Amniotic stem cell (primary cell): ENCODE results near the gene TRMT61B.

Experiments used
- DNase-seq: peaks from one replicate; lab custom pipeline; 2025; lab: John Stamatoyannopoulos, UW

The TRMT61B gene

DNA sequence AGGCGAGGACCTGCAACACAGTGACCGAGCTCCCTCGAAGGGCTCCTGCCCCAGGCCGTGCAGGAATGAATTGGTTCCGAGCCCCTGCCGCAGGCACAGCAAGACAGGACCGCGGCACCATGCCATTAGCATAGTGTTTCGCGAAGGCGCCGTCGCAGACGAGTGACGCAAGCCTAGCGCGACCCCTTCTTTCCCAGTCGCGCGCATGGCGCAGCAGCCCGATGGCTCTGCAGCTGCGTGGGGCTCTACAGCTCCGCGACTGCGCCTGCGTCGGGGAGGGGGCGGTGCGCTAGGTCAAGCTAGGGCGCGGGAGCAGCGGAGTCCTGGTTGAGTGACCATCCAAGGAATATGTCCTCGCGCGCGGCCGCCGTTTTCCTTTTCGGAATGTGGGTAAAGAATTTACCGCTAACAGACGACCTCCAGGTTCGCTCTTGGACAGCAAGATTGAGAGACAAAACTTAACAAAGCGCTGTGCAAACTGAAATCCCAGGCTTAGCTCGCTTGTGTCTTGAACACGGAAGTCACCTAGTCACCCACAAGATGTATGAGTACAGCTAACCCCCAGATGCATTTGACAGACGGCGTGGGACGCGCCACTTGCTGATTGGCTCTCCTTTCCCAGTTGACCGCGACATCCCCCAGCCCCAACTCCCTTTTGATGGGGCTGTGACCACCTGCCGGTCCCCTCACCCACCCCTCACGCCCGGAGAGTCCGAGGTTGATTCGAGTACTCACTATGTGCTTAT lies at the start of gene TRMT61B:
Gene TRMT61B (minus strand): TSS at position 164 of the 746 bp plus-strand sequence. CDS start 32 bp downstream, at position 132.
- DNase-seq, result peak; percentile 90

DNA sequence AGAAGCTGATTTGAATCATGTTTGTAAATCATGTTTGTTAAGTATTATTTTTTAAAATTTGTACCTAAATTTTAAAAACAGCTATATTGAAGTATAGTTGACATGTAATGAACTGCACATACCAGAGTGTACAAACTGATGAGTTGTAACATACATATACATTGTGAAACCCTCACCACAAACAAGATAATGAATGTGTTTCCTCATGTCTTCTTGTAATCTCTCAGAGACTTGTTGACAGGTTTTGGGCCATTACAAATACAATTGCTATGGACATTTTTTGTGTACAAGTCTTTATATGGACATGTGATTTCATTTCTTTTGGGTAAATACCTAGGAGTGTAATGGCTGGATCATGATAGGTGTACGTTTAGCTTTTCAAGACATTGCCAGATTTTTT lies 45.8 kb upstream of the TRMT61B start:
- no peak for DNase-seq

- no peak for DNase-seq
These were observed 39.7 kb upstream of the TRMT61B start for GRCh38 chr2:28909655-28910353.

- no peak for DNase-seq
These were observed 38.1 kb upstream of the TRMT61B start for GRCh38 chr2:28908172-28908571.

DNA sequence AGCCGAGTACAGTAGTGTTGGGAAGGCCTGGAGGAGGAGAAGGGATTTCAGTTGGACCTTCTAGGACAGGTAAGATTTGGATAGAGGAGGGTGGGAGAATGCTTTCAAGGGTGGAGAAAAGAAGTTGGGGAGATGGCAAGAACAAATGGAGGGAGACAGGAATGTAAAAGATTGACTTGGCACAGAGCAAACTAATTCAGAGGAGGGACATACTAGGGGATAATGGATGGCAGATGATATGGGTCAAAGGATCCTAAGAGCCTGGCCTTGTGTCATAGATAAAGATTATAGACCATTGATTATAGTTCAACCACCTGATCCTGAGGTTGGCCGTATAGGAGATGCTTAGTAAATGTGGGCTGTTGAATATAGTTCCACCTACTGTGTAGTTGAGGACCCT lies 36.7 kb upstream of the TRMT61B start:
- DNase-seq, result no peak

GRCh38 chr2:28906376-28906775 lies 36.3 kb upstream of the TRMT61B start:
- DNase-seq, result no peak

GRCh38 chr2:28905533-28905932 lies 35.4 kb upstream of the TRMT61B start:
- DNase-seq, result no peak

- no peak for DNase-seq
These were observed 34.8 kb upstream of the TRMT61B start for GRCh38 chr2:28904802-28905457.

DNA sequence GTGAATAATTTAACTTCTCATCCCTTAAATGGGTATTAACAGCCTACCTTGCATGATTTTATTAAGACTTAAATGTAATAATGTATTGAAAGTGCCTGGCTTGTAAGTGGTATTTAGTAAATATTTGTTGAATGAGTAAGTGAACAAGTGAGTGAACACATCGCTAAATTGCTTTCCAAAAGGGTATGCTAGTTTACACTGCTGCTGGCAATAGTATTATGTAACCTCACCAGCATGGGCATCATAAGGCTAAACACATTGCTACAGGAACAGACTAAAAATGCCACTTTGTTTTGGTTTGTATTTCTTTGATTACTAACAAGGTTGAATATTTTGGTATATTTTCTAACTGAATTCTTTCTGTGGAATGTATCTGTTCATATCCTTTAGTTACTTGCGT lies 34.2 kb upstream of the TRMT61B start:
- DNase-seq, result no peak

- DNase-seq, result no peak
These were observed 32.5 kb upstream of the TRMT61B start for GRCh38 chr2:28902584-28902983.

GRCh38 chr2:28901841-28902240 lies 31.7 kb upstream of the TRMT61B start:
- no peak for DNase-seq

DNA sequence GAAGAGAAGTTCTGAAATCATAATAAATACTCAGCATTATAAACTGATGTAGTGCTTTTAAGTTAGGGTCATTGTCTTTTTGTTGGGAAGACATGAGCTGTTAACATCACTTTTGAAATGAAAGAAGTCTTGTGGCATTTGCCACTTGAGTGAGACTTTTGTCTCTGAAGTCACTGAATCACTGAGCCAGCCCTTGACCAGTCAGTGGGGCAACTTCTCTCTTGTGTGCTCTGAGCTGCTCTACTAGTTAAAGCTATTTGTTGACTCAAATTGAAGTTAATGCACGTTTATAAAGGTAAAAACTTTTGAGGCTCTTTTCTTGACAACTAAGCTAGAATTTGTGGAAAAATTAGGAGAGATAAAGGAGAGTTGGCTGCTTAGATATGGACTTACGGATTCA lies 31.1 kb upstream of the TRMT61B start:
- no peak for DNase-seq

- DNase-seq, result no peak
These were observed 27.9 kb upstream of the TRMT61B start for GRCh38 chr2:28898048-28898447.

DNA sequence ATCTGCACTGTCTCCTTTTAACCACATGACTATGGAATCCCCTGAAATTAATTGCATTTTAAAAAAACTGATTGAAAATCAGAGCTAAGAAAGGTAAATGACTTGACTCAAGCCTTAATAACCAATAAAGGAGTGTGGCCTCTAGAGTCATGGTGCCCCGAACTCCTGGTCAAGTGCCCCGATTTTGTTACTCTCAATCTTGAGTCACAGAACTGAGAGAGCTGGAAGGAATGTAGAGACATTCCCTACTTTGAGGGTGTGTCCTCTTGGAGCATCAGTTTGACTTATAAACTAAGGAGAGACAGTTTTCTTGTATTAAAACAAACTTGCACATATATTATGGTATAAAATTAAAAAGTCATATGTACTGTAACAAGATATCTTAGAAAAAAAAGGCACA lies 26.8 kb upstream of the TRMT61B start:
- peak; percentile 23 for DNase-seq

DNA sequence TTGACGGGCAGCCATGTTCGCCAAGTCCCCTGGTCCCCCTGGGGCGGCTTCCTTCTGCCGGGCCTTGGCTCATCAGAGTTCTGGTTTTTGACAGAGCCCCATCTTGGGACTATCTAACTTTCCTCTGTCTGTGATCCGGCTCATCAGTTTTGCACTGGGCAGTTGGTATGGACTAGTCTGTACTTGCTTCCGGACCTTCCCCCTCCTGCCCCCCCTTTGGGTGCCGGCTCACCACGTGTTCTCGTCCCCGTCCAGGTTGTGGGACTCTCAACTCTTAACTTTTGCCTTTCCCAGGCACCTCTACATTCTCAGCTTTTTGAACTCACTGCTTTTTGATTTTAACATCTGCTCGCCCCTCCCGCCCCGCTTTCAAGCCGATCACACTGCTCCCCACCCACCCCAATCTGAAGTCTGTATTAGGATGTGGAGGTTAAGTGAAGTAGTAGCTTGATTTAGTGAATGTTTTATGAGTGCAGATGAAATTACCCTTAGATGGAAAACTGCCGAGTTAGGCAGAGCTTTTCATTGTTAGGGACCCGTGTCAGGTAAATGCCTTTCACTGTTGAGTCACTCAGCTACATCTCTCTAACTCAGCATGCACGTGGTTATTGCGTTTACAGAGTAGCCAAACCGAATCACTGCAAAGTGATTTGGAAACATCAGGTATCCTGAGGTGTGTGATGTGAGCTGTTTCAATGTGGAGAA lies 25.2 kb upstream of the TRMT61B start:
- DNase-seq, result no peak

DNA sequence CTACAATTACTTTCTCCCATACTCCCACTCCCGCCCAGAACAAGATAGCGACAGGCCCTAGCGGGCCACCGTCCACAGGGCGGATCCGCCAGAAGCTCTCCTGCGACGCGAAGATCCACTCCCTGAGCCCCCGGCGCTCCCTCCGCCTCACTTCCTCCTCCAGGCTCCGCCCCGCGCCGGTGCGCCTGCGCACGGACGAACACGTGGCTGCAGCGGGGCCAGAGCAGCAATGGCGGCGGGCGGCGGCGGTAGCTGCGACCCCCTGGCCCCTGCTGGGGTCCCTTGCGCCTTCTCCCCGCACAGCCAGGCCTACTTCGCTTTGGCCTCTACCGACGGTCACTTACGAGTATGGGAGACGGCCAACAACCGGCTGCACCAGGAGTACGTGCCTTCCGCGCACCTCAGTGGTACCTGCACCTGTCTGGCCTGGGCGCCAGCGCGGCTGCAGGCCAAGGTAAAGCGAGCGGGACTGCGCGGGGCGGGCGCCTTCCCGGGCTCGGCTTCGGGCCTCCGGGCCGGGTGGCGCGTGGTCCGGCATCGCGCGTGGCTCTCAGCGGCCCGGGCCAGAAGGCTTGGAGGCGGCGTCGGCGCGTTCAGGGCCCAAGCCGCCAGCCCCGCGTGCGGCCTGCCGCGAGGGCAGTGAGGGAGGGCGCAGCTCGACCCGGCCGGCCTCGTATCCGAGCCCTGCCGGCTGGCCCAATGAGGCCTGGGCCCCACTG lies 24.5 kb upstream of the TRMT61B start, which contains the start of gene WDR43:
Gene WDR43 (plus strand): TSS at position 198 of the 719 bp plus-strand sequence. CDS start 32 bp downstream, at position 230.
- DNase-seq, result peak; percentile 94

GRCh38 chr2:28893488-28893887 lies 23.4 kb upstream of the TRMT61B start:
- no peak for DNase-seq

- DNase-seq, result no peak
These were observed 10.1 kb upstream of the TRMT61B start for GRCh38 chr2:28880193-28880592.

DNA sequence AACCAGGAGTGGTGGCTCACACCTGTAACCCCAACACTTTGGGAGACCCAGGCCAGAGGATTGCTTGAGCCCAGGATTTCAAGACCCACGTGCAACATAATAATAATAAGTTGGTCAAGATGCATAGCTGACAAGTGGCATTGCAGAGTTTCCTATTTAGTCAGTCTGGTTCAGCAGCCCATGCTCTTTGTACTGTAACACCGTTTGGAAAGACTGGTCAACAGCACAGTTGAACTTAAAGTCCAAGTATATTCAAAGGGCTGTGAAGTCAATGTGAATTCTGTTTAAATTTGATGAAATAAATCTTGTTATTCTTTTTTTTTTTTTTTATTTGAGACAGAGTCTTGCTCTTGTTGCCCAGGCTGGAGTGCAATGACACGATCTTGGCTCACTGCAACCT lies 1.5 kb upstream of the TRMT61B start:
- no peak for DNase-seq

GRCh38 chr2:28869494-28870145 lies 489 bp downstream of the TRMT61B start:
- no peak for DNase-seq

DNA sequence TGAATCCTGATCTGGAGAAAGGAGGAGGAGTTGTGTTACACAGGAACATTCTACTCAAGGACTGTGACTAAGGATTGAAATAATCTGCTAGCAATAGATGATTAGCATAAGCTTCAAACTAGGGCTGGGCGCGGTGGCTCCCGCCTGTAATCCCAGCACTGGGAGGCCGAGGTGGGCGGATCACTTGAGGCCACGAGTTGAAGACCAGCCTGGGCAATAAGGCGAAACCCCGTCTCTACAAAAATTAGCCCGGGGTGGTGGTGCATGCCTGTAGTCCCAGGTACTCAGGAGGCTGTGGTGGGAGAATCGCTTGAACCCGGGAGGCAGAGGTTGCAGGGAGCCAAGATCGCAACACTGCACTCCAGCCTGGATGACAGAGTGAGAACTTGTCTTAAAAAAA lies 1.5 kb downstream of the TRMT61B start:
- no peak for DNase-seq
